Lower lobe of right lung (tissue), 2 donors: ENCODE measurements around the gene SLFN5. TPM values are rescaled to one million over a fixed set of nuclear protein-coding genes. Genes with fewer than 3 reads are reported as not detected.
A peak's percentile ranks its signal among the peaks of the same experiment; 100 is the strongest.
"Not testable (repeated sequence)": the region's sequence is repeated elsewhere in the genome, so short reads cannot be mapped to it uniquely, and the experiment has no call there.

Experiments
- ATAC-seq, 2 donors: fragments of 200-7000 bp; cut with Tn5 transposase; one replicate each; pipeline ENCODE4 v1.9.1; 2020 to 2022; ENCODE audit warnings: mild to moderate bottlenecking in 2 of 2, moderate library complexity in 2 of 2
- DNase-seq: peaks from one replicate; pipeline ENCODE4 v3.0.0-alpha.2; 2020
- H3K27ac ChIP-seq: fragments of 200-600 bp; one replicate; pipeline ENCODE4 v1.8.0; 2022
- H3K27me3 ChIP-seq: fragments of 200-600 bp; one replicate; pipeline ENCODE4 v1.8.0; 2022; ENCODE audit warnings: low read depth
- H3K36me3 ChIP-seq: fragments of 200-600 bp; one replicate; pipeline ENCODE4 v1.8.0; 2022; ENCODE audit warnings: mild to moderate bottlenecking
- H3K4me1 ChIP-seq: fragments of 200-600 bp; one replicate; pipeline ENCODE4 v1.8.0; 2022
- H3K4me3 ChIP-seq: fragments of 200-600 bp; one replicate; pipeline ENCODE4 v1.8.0; 2022; ENCODE audit warnings: mild to moderate bottlenecking
- H3K9me3 ChIP-seq: fragments of 200-600 bp; one replicate; pipeline ENCODE4 v1.8.0; 2022
- intact Hi-C: fragments of 100-400 bp; cut with DNase I; formaldehyde crosslinking; loops from one replicate; pipeline ENCODE4 v1.11.0; 2022
- long read RNA-seq: library from polyadenylated mRNA; unstranded; transcript quantifications from one replicate; pipeline ENCODE4 v2.0.0, GENCODE V29; 2021
- total RNA-seq: library from RNA; stranded (reverse); fragmentation: NEBNext Ultra II Directional; extraction: Animal tissue kit (Norgen Biotek cat#: 25700); gene quantifications from one replicate; pipeline ENCODE4 v1.2.1, GENCODE V29; 2021
- TF ChIP-seq, protein P1 (sequence below): fragments of 200-600 bp; IDR thresholded peaks from one replicate; pipeline ENCODE4 v1.8.0; 2022; ENCODE audit warnings: antibody characterized with exemption, mild to moderate bottlenecking
- donor health status: DM: no; HTN: yes; CAD: no; lungs with severe emphysema.

The SLFN5 gene
- total RNA-seq: 47.6 TPM
- long read RNA-seq, full-length matches to known transcripts: 22 of 48 reads
- long read RNA-seq, partial matches to known transcripts: 18 of 48 reads
- long read RNA-seq, other reads (novel, unspliced or antisense): 8 of 48 reads

DNA sequence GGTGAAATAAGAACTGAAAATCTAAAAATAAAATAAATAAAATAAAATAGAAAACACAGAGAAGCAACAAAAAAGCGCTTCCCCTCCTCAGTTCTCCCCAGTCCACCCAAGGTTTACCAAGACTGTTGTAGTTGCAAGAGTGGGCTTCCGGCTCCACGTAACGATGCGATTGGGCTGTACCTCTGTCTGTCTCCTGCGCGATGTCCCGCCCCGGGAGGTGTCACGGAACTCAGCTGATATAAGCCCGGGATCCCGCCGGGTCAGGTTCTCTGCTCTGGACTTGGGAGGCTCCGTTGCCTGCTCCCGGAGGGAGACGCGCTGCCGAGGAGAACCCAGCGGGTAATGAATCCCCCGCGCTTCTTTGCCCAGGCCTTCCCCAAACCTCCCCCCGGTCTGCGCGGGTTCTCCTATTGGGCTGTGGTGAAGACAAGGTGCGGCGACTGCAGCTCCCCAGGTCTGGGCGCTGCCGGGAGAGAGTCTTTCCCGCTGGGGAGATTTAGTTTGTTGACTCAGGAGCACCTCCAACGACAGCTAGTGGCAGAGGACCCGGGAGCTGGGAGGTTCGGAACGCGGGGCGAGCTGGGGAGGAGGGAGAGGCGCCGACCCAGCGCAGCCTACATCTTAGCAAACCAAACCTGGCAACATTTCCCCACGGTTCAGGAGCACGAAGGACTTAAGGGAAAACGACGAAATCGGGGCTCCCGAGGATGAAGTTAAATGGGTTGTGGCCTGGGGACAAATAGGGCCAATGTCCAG is at the start of gene SLFN5:
Gene SLFN5 (plus strand): TSS at position 268 of the 756 bp plus-strand sequence. CDS start 15,619 bp downstream, outside the sequence.
- Histone ChIP-seq H3K27ac (peak within 1 kb of the TSS; percentile 98), H3K4me1 (peaks cover 49% of the 10 kb centered on the region), H3K36me3 (peaks cover 11% of the 10 kb centered on the region), H3K4me3 (peak within 1 kb of the TSS; percentile 90), H3K9me3 (no peaks in the 10 kb centered on the region), H3K27me3 (no peaks in the 10 kb centered on the region)
- DNase-seq (peak; percentile 95), ATAC-seq (peak; percentile 97)
- intact Hi-C loops: no loop called here
- TF ChIP-seq, protein P1, sequence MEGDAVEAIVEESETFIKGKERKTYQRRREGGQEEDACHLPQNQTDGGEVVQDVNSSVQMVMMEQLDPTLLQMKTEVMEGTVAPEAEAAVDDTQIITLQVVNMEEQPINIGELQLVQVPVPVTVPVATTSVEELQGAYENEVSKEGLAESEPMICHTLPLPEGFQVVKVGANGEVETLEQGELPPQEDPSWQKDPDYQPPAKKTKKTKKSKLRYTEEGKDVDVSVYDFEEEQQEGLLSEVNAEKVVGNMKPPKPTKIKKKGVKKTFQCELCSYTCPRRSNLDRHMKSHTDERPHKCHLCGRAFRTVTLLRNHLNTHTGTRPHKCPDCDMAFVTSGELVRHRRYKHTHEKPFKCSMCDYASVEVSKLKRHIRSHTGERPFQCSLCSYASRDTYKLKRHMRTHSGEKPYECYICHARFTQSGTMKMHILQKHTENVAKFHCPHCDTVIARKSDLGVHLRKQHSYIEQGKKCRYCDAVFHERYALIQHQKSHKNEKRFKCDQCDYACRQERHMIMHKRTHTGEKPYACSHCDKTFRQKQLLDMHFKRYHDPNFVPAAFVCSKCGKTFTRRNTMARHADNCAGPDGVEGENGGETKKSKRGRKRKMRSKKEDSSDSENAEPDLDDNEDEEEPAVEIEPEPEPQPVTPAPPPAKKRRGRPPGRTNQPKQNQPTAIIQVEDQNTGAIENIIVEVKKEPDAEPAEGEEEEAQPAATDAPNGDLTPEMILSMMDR: no peak

DNA sequence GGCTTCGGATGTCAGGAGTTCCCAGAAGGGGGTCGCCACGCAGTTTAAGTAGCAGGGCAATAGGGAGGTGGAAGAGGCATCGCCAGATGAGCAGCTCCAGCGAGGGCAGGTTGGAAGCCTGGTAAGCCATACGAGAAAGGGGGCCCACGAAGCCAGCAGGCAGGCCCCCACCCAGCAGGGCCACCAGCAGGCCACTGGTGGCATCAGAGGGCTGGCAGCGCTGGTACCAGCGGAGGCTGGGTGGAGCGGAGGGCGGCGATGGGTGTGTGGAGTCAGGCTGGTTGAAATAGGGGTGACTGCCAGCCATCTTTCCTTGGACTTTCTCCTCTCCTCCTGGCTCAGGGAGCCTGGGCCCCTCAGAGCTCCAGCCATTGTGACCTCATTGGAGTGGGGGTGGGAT is 48.9 kb upstream of the SLFN5 start, which contains the start of gene SLC35G3:
Gene SLC35G3 (minus strand): TSS at position 393 of the 400 bp plus-strand sequence. CDS start 86 bp downstream, at position 307.
- not testable (repeated sequence) for DNase-seq

DNA sequence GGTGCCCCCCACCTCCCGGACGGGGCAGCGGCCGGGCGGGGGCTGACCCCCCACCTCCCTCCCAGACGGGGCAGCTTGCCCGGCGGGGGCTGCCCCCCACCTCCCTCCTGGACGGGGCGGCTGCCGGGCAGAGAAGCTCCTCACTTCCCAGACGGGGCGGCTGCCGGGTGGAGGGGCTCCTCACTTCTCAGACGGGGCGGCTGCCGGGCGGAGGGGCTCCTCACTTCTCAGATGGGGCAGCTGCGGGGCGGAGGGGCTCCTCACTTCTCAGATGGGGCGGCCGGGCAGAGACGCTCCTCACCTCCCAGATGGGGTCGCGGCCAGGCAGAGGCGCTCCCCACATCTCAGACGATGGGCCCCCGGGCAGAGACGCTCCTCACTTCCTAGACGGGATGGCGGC is 47.8 kb upstream of the SLFN5 start:
- H3K27ac ChIP-seq, H3K9me3 ChIP-seq, DNase-seq, ATAC-seq, H3K4me1 ChIP-seq, H3K27me3 ChIP-seq, H3K4me3 ChIP-seq, H3K36me3 ChIP-seq, intact Hi-C loops: not testable (repeated sequence)

More for the DNA sequence above, 48.9 kb upstream of the SLFN5 start, which contains the start of gene SLC35G3:
- H3K4me1 ChIP-seq, H3K27me3 ChIP-seq, H3K4me3 ChIP-seq, intact Hi-C loops, H3K36me3 ChIP-seq, H3K9me3 ChIP-seq, ATAC-seq, H3K27ac ChIP-seq: not testable (repeated sequence)

DNA sequence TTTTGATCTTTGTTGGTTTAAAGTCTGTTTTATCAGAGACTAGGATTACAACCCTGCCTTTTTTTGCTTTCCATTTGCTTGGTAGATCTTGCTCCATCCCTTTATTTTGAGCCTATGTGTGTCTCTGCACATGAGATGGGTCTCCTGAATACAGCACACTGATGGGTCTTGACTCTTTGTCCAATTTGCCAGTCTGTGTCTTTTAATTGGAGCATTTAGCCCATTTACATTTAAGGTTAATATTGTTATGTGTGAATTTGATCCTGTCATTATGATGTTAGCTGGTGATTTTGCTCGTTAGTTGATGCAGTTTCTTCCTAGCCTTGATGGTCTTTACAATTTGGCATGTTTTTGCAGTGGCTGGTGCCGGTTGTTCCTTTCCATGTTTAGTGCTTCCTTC is 40.3 kb upstream of the SLFN5 start:
- H3K36me3 ChIP-seq, H3K27ac ChIP-seq, H3K9me3 ChIP-seq, DNase-seq, intact Hi-C loops, H3K4me1 ChIP-seq, ATAC-seq, H3K27me3 ChIP-seq, H3K4me3 ChIP-seq: not testable (repeated sequence)

DNA sequence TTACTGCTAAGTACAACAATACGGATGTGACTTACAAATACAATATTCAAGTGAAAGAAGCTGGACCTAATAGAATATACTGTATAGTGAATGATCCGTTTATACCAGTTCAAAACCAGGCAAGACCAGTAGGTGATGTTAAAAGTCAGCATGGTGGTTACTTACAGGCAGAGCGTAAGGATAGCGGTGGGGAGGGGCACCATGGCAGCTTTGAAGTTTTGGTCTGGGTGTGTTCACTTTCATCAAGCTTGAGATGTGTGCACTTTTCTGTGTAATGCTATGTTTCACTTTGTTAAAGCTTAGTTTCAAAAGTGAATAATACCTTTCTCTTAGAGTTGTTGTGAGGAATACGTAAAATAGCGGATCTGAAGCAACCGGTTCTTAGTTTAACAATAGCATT is 32.1 kb upstream of the SLFN5 start:
- no peaks in the 10 kb centered on the region for H3K27me3 ChIP-seq
- no peak overlapping the region for H3K27ac ChIP-seq
- H3K4me3 ChIP-seq: no peak overlapping the region
- TF ChIP-seq, protein P1: no peak
- ATAC-seq (no peak), DNase-seq (no peak)
- H3K9me3 ChIP-seq: no peaks in the 10 kb centered on the region
- H3K36me3 ChIP-seq: no peaks in the 10 kb centered on the region
- H3K4me1 ChIP-seq: peaks cover 24% of the 10 kb centered on the region
- intact Hi-C loops: no loop called here

DNA sequence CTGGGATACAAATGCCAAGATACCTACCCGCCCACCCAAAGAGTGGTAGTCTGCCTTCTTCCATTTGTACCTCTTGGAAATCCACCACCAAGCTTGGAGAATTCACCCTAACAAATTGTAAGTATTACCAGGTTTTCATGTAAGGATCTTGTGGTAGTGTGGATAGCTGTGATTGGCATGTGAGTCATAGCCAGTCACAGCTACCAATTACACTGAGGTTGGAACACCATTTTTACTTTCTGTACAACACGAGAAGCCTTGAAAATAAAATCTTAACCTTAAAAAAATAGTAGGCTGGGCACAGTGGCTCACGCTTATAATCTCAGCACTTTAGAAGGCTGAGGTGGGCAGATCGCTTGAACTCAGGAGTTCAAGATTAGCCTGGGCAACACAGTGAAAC is 30.2 kb upstream of the SLFN5 start:
- TF ChIP-seq, protein P1: no peak
- intact Hi-C loops: no loop called here
- no peaks in the 10 kb centered on the region for H3K27me3 ChIP-seq
- H3K36me3 ChIP-seq: no peaks in the 10 kb centered on the region
- ATAC-seq (no peak), DNase-seq (no peak)
- H3K9me3 ChIP-seq: no peaks in the 10 kb centered on the region
- peaks cover 24% of the 10 kb centered on the region for H3K4me1 ChIP-seq
- H3K4me3 ChIP-seq: no peak overlapping the region
- H3K27ac ChIP-seq: peak overlapping the region; percentile 54

DNA sequence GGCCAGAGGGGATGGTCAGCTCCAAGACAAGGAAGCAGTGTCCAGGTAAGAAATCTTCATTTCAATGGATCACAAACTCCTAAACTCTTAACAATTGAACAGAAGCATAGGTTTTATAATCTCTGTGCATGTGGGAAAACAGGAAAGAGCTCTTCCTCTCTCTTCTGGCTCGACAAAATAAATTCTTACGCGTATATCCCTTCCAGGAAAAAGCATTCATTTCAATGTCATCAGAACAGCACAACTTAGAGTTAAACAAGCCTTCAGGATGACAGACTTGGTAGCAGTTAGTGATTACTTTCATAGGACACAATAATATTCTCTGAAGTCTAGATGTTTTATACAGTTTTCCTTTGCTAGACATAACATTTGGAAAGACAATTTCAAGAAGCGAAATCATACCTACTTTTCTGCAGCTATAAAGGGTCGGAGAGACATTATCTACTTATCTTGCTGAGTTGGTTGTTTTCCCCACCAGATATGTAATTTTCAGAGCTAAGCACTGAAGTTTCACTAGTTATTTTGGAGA is 29.4 kb upstream of the SLFN5 start:
- ATAC-seq: no peak

More for the DNA sequence above, 29.4 kb upstream of the SLFN5 start:
- TF ChIP-seq, protein P1: no peak
- intact Hi-C loops: no loop called here
- Histone ChIP-seq H3K27ac (peak overlapping the region; percentile 54), H3K36me3 (no peaks in the 10 kb centered on the region), H3K4me1 (peaks cover 30% of the 10 kb centered on the region), H3K4me3 (no peak overlapping the region), H3K9me3 (no peaks in the 10 kb centered on the region), H3K27me3 (no peaks in the 10 kb centered on the region)
- DNase-seq: no peak
